Thyroid gland (tissue), 4 donors: Measurements from ENCODE around the gene SVEP1.

Experiments
- POLR2A ChIP-seq, 2 donors: fragments of 450-650 bp; IDR thresholded peaks; one replicate each; pipeline ENCODE4 v1.6.1; 2017; ENCODE audit warnings: antibody characterized with exemption in 2 of 2, mild to moderate bottlenecking in 2 of 2, moderate library complexity in 1 of 2
- TF ChIP-seq, protein P1 (sequence below), 6 experiments: fragments of 200-600 bp in 3 of 6; fragments of 450-650 bp in 3 of 6; sonication (generic) in 3 of 6; IDR thresholded peaks; one replicate each; pipeline ENCODE4 v1.5.1; 2016 to 2019; ENCODE audit warnings: antibody characterized with exemption in 6 of 6, mild to moderate bottlenecking in 2 of 6, inconsistent platforms in 1 of 6, moderate library complexity in 1 of 6

DNA sequence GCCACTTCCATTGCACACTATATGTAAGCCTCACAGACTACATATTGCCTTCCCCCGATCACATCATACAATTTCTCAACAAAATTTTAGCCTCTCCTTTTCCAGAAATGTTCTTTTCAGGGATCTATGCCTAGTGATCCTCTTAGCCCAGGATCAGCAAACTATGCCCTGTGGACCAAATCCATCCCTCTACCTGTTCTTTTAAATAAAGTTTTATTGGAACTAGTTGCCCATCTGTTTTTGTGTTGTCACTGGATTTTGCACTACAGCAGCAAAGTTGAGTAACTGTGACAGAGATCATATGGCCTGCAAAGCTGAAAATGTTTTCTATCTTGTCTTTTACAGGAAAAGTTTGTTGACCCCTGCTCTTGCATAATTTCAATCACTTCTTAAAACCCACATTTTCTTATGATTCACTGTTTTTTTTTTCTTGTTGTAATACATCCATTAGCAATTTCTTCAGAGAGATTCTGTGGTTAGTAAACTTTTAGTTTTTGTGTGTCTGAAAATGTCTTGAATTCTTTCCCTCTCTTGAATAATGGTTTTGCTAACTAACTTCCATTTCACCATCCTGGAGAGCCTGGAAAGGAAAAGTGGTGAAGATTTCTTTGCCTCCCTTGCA is 248.9 kb downstream of the SVEP1 start:
- TF ChIP-seq, protein P1, sequence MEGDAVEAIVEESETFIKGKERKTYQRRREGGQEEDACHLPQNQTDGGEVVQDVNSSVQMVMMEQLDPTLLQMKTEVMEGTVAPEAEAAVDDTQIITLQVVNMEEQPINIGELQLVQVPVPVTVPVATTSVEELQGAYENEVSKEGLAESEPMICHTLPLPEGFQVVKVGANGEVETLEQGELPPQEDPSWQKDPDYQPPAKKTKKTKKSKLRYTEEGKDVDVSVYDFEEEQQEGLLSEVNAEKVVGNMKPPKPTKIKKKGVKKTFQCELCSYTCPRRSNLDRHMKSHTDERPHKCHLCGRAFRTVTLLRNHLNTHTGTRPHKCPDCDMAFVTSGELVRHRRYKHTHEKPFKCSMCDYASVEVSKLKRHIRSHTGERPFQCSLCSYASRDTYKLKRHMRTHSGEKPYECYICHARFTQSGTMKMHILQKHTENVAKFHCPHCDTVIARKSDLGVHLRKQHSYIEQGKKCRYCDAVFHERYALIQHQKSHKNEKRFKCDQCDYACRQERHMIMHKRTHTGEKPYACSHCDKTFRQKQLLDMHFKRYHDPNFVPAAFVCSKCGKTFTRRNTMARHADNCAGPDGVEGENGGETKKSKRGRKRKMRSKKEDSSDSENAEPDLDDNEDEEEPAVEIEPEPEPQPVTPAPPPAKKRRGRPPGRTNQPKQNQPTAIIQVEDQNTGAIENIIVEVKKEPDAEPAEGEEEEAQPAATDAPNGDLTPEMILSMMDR (IDR thresholded peaks at IDR 0.05): no peak
- TF ChIP-seq POLR2A (IDR thresholded peaks at IDR 0.05): no peak
